SKM-1 treated with dmso at 0.1 percent for 144 hours (cell line): ENCODE measurements around the gene VIPR2.
A peak's percentile ranks its signal among the peaks of the same experiment; 100 is the strongest.

Experiments used
- DNase-seq: peaks from one replicate; lab custom pipeline; 2025; ENCODE audit not compliant: unreplicated experiment; lab: John Stamatoyannopoulos, UW

Gene VIPR2

DNA sequence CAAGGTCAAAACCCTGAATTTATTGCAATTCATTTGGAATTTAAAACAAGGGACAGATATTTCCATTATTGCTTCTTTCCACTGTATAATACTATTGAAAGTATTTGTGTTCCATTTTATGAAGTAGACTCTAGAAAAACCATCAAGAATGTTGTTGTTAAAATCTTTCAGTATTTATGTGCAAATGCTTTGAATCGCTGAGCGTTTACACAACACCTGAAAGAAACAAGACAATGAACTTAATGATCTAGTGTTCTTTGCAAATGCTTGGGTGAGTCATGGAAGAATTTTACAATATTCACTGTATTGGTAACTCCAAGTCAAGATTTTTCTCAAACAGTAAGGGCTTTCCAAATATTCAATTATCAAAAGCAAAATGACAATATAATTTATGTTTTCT is 97.1 kb downstream of the VIPR2 start:
- DNase-seq: no peak

DNA sequence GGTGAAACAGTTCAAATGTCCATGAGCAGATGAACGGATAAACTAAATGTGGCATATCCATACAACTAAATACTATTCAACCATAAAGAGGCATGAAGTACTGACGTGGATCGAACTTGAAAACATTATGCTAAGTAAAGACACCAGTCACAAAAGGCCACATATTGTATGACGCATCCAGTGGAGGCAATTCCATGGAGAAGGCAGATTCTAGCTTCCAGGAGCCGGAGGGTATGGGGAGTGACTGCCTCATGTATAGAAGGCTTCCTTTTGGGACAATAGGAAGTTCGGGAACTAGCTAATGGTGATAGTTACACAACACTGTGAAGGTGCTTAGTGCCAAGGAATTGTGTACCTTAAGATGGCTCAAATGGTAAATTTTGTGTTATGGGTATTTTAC is 98.4 kb downstream of the VIPR2 start:
- no peak for DNase-seq

DNA sequence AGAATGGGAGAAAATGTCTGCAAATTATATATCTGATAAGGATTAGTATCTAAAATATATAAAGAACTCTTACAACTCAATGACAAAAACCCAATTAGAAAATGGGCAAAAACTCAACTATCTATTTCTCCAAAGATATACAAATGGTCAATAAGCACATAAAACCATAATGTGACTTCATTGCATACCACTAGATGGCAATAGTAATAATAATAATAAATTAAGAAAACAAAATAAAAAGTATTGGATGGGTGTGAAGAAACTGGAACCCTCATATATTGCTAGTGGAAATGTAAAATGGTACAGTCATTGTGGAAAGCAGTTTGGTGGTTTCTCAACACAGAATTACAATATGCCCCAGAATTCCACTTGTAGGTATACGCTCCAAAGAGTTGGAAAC is 98.8 kb downstream of the VIPR2 start:
- no peak for DNase-seq

DNA sequence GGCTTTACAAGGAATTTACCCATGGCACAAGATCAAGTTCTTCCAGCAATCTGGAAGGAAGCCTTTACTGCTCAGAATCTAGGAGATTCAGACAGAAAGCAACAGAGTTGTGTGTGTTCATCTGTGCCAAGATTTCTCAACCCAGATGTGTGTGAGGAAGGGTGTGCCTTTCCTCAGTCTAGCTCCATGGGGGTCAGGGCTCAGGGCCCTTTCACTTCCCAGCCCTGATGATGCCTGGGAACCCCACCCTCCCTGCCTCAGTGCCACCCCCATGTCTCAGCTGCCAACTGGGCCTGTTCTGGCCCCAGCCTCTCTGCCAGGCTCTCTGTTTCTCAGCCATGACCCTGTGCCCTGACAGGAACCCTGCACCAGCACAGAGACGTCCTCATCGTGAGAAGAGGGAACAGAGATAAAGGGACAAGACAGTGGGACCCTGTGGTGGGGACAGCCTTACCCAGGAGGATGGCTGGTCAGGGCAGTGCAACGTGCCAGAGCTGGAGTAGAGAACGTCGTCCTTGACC is 102.0 kb downstream of the VIPR2 start:
- DNase-seq: no peak

DNA sequence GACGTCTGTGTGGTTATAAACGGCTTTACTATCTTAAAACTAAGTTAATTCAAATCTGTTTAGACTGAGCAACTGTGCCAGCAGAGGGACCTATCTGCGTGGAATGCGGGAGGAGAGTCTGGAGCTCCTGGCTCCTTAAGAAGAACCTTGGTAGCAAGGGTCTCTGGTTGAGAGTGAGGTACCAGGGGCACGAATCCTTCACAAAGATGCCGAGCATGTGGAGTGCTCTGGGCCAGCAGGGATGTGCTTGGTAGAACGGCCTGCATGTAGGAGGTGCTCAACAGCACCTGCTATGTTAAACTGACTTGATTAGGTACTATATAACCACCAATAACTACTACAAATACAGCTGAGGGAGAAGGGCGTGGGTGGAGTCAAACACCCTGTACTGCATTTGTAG is 102.6 kb downstream of the VIPR2 start:
- DNase-seq: no peak

DNA sequence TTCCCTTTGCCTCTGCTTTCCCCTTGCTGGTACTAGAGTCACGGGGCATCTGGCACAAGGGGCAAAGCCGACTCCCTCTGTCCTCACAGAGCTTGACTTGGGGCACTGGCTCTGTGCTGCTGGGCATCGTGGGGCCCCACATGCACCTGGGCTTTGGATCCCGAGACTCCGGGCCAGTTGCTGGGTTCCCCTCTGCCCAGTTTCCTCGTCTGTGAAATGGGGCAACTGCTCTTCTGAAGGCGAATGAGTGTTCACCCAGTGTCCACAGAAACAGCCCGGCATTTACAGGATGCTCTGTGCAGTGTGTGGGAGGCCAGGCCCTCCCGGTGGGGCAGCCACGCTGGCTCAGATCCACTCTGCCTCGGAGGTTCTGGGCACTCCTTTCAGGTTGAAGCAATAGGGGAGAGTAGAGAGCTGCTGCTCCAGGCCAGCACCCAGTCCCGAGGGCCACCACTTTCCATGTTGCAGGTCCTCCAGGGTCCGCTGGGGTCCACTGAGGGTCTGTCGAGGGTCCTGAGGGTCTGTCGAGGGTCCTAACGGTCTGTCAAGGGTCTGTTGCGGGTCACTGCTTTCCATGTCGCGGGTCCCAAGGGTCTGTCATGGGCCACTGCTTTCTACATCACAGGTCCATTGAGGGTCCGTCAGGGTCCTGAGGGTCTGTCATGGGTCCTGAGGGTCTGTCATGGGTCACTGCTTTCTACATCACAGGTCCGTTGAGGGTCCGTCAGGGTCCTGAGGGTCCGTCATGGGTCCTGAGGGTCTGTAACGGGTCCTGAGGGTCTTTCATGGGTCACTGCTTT is 103.6 kb downstream of the VIPR2 start:
- no peak for DNase-seq

DNA sequence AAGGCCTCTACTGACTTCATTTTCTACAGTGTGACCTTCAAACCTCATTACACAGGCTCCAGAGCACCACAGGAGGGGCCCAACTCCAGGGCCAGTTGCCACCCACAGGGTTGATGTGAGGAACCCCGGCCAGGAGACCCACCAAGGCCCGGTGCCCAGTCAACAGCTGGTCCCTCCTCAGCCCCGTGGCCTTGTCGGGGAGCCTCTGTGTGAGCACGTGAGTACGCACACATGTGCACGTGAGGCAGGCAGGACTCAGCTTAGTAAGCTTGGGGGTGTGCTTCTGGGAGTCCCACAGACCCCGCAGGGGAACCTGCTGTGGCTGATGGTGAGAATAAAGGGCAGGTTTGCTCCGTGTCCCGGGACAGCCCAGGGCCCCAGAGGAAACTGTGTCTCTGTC is 104.5 kb downstream of the VIPR2 start:
- DNase-seq: no peak

DNA sequence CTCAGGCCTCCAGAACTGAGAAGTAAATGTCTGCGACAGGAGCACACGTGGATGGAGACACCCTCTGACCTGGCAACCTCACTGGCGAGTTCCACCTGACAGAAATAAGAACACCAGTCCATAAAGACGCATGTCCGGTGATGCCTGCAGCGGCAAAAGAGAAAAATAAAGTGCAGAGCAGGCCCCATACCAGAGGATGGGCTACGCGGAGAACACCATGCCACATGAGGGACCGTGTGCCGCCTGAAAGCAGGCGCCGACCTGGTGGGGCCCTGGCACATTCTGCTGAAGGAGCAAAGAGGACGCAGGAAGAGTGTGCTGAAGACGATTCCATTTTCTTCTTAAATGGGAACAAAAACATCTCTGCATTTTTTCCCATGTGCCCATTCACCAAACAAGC is 105.0 kb downstream of the VIPR2 start:
- no peak for DNase-seq

DNA sequence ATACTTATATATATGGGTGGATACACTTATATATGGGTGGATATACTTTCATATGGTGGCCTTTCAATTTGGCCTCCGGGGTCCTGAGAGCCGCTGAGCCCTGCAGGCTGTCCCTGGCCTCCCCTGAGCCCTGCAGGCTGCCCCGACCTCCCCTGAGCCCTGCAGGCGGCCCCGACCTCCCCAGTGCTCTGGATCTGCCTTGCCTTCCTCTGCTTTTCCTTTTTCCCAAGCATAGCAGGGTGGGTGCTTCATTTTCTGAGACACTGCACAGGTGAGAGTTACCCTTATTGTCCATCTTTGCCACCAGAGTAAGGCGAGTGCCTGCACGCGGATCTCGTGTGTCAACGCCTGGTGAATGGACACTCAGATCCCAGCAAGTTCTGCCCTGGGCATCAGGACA is 106.6 kb downstream of the VIPR2 start:
- no peak for DNase-seq

DNA sequence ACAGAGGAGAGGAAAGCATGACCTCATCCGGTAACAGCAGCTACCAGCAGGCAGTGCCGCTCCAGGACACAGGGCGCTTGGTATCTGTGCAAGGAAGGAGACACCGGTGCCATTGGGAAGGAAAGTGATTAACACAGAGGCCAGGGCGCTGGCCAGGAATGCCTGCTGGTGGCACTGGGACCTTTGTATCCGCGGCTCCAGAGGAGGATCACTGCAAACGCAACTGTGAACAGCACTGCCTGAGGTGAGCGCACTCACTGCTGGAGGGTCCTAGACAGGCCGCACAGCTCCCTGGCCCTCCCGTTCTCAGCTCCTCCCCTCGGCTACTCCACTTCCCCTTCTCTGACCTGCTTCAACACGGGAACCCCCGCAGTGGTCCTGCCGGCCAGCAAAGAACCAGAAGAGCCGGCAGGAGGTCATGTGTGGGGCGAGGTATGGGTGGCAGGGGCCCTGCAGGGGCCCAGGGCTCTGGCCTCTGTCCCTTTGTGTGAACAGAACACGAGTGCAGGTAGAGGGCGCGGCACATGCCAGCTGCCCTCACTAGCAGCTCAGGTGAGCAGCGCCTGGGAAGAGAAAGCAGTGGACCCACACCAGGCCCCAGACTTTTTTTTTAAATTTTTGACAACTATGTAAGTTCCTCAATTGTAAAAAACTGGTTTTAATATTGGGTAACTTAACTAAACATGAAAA is 107.6 kb downstream of the VIPR2 start:
- peak; percentile 0 for DNase-seq

DNA sequence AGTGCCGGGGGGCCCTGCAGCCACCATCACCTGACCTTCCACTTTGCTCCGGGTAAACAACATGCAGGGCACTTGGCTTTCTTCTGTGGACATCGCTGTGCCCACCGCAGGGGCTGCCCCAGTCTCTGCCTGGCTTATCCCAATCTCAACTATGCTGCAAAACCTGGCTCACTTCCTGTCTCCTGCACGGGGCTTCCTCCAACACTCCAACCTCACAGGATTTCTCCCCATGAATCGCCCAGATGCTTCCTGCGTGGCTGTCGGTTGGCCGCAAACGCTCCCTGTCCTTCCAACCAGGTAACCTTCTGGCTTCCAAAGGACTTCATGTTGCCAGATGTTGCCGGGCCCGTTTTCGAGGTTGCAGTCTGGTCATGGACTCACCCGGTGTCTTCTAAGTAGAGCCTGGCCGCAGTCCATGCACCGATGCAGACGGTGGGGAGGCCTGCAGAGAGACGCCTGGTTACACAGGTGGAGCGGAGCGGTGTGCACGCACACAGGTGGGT is 109.0 kb downstream of the VIPR2 start:
- DNase-seq: no peak

DNA sequence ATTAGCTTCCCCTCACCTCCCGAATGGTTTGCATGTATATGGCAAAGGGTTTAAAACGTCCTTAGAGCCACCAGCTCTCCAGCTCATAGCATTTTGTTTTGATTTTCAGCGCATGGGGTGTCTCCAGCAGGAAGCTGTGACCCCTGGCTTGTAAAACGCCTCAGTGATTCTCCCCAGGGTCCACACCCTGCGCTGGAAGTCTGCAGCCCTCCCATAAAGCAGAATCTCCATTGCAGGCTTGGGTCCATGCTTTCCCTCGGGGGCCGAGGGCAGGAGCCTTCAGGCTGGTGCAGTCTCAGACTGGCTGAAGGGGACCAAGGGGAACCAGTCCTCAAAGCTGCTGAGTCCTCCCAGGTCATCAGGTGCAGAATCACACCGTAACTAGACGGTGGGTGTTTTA is 109.7 kb downstream of the VIPR2 start:
- DNase-seq: no peak

DNA sequence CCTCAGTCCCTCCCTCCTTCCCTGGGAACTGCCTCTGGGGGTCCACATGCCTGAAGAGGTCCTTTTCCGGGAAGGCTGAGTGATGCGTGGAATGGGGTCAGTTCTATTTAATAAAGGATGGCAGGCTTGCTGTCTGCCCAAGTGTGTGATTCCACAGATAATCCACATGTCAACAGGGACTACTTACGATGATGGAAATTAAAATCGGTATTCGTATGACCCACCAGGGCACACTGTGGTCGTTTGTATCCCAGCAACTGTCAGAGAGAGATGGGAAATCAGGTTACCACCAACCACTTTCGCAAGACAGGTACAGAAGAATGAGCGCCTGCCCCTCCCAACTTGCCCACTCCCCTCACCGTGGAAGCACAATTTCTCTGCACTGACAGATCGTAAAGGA is 110.3 kb downstream of the VIPR2 start:
- DNase-seq: no peak

DNA sequence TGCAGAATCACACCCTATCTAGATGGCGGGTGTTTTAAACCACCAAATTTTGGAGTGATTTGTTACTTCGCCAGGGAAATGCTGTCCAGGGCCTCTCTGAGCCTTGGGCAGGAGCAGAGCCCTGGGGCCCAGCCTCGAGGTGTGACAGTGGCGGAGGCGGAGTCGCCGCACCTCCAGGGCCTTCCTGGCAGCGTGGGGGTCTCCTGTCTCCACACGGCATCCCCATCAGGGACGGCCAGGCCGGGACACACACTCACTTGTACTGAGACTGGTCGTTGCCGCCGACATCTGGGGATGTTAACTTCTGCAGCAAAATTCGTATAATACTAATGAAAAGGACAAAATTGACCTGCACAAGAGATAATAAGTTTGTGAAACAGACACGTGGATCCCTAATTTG is 110.7 kb downstream of the VIPR2 start:
- DNase-seq: no peak

DNA sequence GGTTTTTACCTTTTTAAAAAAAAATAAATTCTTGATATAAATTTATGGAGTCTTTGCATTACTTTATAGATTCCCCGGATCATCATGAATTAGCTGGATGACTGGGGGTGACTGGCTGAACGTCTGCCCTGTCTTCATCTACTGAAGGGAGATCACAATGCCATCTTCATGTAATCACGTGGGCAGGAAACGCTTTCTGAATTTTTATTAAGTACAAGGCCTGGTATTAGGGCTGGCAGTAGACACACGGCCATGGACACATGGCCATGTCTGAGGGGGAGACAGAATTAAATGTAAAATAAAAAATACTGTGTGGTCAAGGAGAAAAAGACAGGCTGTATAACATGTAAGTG is 111.2 kb downstream of the VIPR2 start:
- no peak for DNase-seq

DNA sequence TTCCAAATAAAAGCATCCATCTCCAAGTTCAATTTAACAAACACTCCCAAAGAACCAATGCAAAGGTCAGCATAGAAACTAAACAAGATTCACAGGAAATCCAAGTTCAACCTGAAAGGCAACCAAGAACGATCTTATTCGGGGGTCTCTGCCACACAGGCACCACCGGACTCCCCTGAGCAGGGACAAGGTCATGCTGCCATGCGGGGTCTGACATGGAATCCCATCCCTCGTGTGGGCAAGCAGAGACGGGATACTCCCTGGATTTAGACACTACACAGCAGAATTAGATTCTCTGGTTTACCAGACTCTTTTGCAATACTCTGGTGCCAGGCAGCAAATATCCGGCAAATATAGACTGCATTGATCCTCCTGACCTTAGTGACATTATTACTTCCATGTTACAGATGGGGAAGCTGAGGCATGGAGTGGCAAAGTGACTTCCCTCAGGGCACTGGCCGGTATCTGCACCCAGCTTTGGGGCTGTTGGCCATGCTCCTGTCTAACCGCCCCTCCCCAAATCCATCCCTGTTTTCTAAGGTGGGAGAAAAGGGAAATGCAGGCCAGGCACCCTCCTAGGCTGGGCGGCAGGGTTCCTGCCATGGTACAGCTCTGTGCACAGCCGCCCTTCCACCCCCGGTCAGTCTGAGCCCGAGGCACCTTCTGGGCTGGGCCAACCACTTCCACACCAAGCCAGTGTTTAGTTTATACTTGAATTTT is 111.8 kb downstream of the VIPR2 start:
- no peak for DNase-seq

DNA sequence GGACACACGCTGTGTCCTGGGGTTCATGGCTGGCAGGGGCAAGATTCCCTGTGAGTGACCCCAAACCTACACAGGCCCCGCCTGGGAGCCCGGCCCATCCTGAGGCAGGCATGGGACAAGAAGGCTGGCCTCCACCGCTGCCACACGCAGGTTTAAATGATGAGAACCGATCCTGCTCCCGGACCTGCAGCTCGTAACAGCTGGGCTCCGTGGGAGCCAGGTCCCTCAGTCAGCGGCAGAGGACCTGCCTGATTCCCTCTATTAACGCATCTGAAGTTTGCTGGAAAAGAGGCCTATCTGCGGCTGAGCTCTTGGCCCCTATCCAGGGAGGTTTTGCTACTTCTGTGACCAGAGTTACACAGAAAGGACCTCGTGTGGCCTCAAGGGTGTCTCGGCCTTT is 112.3 kb downstream of the VIPR2 start:
- DNase-seq: no peak

DNA sequence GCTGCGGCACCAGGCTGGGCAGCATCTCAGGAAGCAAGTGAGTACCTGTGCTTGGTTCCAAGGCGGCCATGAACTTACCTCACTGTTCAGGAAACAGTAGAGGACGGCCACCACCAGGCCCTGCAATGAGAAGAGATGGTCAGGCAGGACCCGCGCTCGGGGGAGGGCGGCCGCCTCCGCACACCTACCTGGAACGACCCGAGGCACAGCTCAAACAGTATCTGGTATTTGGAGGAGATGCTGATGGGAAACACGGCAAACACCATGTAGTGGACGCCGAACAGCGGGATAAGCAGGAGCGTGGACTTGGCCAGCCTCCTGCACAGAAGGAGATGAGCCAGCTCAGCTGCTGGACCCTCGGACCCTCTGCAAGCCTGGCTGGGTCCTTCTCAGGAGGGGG is 112.9 kb downstream of the VIPR2 start:
- no peak for DNase-seq

DNA sequence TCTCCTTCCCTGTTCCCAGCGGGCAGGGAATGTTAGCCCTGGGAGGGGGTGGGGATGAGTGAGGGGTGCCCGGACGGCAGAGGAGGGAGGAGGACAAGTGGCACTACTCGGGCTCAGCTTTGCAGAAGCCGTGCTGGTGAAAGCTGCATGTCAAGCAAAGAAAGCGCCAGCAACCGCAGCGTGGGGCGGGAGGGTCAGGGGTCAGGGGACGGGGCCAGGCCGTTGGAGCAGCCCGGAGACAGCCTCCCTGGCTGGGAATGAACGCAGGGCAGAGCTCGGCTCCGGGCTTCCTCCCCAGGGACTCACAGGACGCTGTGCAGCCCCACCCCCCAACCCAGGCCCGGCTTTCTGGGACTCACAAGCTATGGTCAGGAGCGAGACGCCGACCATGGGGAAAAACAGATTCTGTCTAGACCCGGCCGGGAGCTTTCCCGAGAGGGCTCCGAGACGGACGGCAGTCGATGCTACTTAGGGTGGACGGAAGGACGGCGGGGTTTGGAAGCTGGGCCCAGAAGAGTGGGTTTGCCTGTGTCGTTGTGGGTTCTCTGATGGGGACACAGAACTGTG is 113.4 kb downstream of the VIPR2 start:
- DNase-seq: no peak

DNA sequence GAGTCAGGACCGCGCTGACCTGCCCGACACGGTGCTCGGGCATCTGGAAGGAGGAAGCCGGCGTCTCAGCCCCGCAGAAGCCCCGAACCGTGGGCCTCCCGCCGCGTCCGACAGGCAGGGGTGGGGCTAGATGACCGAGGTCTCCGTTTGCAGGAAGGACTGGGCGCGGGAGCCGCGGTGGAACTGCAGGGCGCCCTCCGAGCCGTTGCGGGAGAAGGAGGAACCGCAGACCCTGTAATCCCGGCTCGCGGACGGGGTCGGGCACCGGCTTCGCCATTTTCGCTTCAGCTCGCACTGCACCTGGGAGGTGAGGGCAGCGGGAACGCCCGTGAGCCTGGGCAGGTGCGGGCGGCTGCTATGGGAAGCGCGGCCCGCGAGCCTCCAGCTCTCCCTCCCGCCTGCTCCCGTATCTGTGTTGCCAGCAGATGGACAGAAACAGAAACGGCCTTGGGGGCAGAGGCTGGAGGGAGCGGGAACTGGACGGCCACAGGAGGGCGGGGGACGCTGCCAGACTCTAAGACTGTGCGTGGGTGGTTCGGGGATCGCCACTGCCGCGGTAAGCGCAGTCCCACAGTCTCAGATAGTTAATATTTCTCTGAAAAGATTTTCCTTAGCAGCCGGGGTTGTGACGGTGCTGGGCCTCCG is 114.1 kb downstream of the VIPR2 start:
- peak; percentile 20 for DNase-seq
